ENCODE results near the gene FBN2.

DNA sequence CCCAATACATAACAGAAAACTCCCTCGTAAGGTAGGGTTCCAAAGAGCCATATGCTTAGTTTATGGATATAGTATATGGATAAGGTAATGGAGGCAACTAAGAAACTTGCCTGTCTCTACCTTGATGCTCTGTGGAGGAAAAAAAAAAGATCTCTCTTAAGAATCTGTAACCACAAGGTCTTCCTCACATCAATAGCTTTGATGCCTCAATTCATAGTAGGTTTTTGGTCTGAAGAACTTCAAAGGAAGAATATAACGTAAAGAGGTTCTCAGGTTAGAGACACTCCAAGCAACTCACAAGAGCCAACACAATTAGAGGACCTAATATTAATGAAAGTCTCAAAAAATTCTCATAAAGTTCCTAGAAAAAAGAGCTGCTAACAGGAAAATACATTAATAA is 140.2 kb downstream of the FBN2 start:
- TF ChIP-seq POLR2A (IDR thresholded peaks at IDR 0.05; ENCODE audit: extremely low read depth, insufficient read length) (no peak), MYC (IDR thresholded peaks at IDR 0.05; ENCODE audit: low read depth, low read length) (no peak), MAX (IDR thresholded peaks at IDR 0.05; ENCODE audit: low read depth, low read length) (no peak)
